HFF-Myc (cell line): ENCODE measurements around the gene SLC6A13.

ENCODE experiments used
- DNase-seq: peaks from one replicate; pipeline ENCODE4 v3.0.0-alpha.2; 2011; ENCODE audit warnings: low read depth; ENCODE audit errors: extremely low read depth
- H3K4me3 ChIP-seq: replicated peaks from 2 replicates; pipeline ENCODE4 v1.5.1; 2011; ENCODE audit warnings: low read depth, mild to moderate bottlenecking, control low read depth, low read length
- TF ChIP-seq, protein P1 (sequence below): IDR thresholded peaks from 2 replicates; pipeline ENCODE4 v1.5.1; 2012; ENCODE audit warnings: mild to moderate bottlenecking, low read depth, low read length, control low read depth; ENCODE audit errors: missing control alignments

Gene SLC6A13

DNA sequence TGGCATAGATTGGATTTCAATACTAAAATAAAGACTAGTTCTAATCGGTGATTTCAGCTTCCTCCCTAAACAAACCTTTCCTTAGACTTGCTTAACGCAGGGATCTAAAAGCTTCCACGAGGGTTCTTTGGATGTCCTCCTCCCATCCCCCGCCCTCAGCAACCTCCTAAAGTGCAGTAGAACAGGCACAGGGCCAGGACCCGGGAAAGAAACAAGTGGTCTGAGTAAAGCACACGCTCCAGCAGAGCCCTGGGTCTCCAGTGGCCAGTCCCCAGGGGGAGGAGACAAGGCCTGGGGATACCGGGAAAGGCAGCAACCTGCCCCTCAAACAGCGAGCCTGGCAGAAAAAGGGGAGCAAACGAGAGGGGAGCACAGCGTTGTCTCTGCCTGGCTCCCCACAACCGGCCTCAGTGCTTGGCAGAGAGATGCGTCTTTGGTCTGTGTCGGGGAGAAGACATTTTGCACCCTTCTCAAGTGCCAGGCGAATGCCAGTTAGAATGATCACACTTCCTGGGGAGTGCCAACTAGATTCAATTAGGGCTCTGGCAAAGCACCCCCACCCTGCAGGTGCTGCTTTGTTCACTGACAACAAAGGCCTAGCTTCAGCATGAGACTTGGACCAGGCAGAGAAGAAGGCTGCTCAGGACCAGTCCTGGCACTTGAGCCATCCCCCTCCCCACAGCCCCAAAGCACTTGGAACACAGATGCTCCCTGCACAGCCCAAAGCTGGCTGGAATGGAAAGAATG lies 31.5 kb downstream of the SLC6A13 start:
- H3K4me3 ChIP-seq = no peak overlapping the region
- DNase-seq = no peak
- TF ChIP-seq, protein P1, sequence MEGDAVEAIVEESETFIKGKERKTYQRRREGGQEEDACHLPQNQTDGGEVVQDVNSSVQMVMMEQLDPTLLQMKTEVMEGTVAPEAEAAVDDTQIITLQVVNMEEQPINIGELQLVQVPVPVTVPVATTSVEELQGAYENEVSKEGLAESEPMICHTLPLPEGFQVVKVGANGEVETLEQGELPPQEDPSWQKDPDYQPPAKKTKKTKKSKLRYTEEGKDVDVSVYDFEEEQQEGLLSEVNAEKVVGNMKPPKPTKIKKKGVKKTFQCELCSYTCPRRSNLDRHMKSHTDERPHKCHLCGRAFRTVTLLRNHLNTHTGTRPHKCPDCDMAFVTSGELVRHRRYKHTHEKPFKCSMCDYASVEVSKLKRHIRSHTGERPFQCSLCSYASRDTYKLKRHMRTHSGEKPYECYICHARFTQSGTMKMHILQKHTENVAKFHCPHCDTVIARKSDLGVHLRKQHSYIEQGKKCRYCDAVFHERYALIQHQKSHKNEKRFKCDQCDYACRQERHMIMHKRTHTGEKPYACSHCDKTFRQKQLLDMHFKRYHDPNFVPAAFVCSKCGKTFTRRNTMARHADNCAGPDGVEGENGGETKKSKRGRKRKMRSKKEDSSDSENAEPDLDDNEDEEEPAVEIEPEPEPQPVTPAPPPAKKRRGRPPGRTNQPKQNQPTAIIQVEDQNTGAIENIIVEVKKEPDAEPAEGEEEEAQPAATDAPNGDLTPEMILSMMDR = no peak

DNA sequence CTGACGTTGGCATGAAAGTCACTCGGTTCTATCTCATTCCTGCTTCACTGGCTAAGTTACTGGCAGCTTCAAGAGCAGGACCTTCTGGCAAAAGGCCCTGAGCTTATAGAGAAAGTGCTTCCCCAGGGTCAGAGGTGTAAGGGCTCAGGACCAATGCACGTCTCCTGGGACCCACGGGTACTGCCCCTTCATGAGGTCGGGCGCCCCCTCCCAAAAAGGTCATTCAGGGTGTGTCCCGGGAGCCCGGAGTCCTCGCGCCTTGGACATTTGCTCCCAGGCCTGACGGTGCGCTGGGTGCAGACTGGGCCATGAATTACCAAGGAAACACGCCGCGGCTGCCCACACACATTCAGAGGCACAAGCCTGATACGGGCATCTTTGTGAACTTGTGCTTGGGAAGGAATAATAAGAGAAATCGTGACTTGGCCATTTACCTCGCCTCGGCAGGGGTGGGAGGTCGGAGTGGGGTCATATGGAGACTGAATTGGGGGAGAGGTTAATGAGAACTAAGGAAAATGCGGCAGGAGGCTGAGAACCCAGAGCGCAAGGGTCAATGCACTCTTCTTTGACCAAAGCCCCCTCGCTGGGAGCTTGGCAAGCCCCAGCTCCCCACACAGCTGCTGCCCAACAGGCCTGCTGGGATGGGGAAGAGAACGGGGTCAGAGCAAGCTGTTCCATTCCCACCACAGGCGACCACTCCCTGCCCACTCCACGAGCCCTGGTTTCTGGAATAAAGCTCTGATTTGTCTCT lies 33.0 kb downstream of the SLC6A13 start:
- no peak overlapping the region for H3K4me3 ChIP-seq
- no peak for DNase-seq
- TF ChIP-seq, protein P1 = no peak

DNA sequence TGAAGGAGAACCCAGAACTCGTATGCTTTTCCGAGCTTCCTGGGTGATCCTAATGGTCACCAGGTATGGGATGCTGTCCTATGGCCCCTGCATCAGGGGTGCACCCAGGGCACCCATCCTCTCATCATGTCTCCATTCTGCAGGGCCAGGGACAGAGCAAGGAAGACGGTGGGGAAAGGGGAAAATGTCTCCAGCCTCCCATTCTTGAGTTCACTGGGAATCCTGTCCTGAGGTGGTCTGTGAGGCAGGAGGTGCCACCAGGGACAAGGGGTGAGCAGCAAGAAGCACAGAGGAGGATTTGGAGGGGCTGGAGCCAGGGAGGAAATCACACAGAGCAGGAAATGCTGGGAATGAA lies 33.8 kb downstream of the SLC6A13 start:
- H3K4me3 ChIP-seq = no peak overlapping the region
- TF ChIP-seq, protein P1 = no peak
- no peak for DNase-seq

DNA sequence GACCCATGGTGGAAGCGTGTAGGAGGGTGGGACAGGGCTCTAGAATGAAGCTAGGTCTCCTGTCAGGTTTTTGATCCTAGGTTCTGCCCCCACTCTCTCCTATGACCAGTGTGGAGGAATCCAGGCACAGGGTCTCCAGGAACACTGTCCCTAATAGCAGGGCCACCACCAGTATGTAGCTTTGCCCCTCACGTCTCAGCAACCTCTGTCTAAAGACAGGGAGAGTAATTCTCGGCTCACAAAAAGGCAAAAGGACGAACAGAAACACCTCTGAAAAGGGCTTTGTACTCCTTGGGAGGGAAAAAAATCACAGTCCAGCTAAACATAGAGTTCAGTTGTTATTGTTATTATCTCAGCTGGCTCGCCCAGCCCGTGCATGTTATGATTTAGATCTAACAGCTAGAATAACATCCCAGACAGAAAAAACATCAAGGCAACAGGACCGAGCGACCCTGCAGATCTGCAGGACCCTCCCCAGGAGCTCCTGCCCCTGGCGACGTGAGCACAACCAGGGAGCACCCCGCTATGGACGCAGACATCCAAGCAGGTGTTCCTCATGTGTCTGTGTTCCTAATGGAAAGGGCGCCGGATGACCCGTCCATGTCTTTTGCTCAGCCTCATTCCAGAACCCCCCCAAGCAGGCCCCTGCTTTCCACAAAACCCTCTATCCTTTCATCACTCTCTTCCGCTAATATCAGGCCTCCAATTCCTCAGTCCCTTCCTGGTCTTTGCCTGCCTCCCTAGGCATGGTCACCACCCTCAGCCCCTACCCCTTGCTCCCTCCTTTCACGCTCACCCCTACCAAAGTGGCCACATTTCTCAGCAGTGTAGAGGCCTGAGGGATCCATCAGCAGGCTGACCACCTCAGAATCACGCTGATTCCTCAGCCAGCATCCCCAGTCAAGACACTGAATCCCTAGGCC lies 34.5 kb downstream of the SLC6A13 start:
- TF ChIP-seq, protein P1 = no peak
- no peak overlapping the region for H3K4me3 ChIP-seq
- no peak for DNase-seq

DNA sequence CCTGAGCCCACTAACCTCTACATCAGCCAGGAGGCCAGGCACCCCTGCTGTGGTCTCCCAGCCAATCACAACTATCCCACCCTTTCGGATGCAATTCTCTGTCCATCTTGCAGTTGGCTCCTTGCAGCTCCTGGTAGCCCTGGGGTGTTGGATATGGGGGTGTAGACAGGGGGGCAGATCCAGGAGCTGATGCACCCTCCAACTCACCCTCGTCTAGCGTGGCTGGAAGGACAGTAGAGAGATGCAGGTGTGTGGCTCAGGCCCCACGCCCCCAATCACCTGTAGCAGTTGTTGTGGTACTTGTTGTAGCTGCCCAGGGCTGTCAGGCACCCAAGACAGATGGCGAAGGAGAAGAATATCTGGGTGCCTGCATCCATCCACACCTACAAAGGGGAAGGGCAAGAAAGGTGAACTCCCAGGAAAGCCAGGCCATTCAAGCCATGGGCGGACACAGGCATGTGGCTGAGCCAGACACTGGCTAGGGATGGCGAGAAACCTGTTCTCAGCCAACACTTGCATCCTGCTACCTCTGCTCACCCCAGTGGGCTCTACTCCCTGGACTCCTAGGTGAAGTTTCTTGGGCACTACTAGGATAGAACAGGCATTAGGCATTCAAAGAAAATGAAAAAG lies 35.2 kb downstream of the SLC6A13 start:
- DNase-seq = no peak
- no peak overlapping the region for H3K4me3 ChIP-seq
- TF ChIP-seq, protein P1 = no peak

DNA sequence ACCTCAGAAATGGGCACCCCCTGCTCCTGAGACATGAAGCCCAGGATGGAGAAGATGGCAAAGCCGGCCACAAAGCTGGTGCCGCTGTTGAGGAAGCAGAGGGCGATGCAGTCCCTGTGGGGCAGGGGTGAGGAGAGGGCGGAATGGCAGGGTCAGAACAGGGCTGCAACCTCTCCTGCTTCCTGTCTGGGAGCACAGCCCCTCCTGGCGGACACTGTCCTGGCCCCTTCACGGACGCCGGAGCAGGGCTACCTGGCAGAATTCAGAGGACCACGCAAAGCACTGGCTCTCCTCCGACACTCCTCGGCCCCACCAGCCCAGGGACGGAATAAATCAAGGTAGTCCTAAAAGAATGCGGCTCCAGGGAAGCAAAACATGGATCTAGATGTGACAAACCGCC lies 36.2 kb downstream of the SLC6A13 start:
- TF ChIP-seq, protein P1 = no peak
- DNase-seq = no peak
- H3K4me3 ChIP-seq = no peak overlapping the region
